ENCODE measurements around the gene C3orf18.

C3orf18 gene

GRCh38 chr3:50551054-50551659 is 16.4 kb downstream of the C3orf18 start:
- DNase-seq (ENCODE audit: low spot score): no peak

- DNase-seq (ENCODE audit: low spot score): peak; percentile 60
These were observed 17.3 kb downstream of the C3orf18 start for GRCh38 chr3:50550079-50550736.

GRCh38 chr3:50549226-50549625 is 18.3 kb downstream of the C3orf18 start:
- DNase-seq (ENCODE audit: low spot score): no peak

- DNase-seq (ENCODE audit: low spot score): no peak
These were observed 21.8 kb downstream of the C3orf18 start for GRCh38 chr3:50545781-50546180.

GRCh38 chr3:50542177-50543034 is 25.1 kb downstream of the C3orf18 start:
- DNase-seq (ENCODE audit: low spot score): peak; percentile 56

GRCh38 chr3:50539356-50540286 is 27.9 kb downstream of the C3orf18 start:
- DNase-seq (ENCODE audit: low spot score): no peak

GRCh38 chr3:50537421-50538129 is 30.0 kb downstream of the C3orf18 start:
- no peak for DNase-seq (ENCODE audit: low spot score)

- DNase-seq (ENCODE audit: low spot score): no peak
These were observed 30.9 kb downstream of the C3orf18 start for GRCh38 chr3:50536471-50537180.

GRCh38 chr3:50534681-50535330 is 32.7 kb downstream of the C3orf18 start:
- DNase-seq (ENCODE audit: low spot score): no peak

GRCh38 chr3:50533807-50534461 is 33.6 kb downstream of the C3orf18 start:
- no peak for DNase-seq (ENCODE audit: low spot score)

GRCh38 chr3:50533316-50533715 is 34.2 kb downstream of the C3orf18 start:
- DNase-seq (ENCODE audit: low spot score): no peak

- DNase-seq (ENCODE audit: low spot score): no peak
These were observed 35.4 kb downstream of the C3orf18 start for GRCh38 chr3:50532062-50532705.

- no peak for DNase-seq (ENCODE audit: low spot score)
These were observed 36.3 kb downstream of the C3orf18 start for GRCh38 chr3:50531201-50531600.

GRCh38 chr3:50530001-50530970 is 37.3 kb downstream of the C3orf18 start:
- no peak for DNase-seq (ENCODE audit: low spot score)

GRCh38 chr3:50525987-50526386 is 41.6 kb downstream of the C3orf18 start:
- peak; percentile 32 for DNase-seq (ENCODE audit: low spot score)

- DNase-seq (ENCODE audit: low spot score): no peak
These were observed 42.2 kb downstream of the C3orf18 start for GRCh38 chr3:50525191-50525910.

- no peak for DNase-seq (ENCODE audit: low spot score)
These were observed 42.8 kb downstream of the C3orf18 start for GRCh38 chr3:50524746-50525145.
